ENCODE measurements around the gene MTUS2. TPM values are rescaled to one million over a fixed set of nuclear protein-coding genes. Genes with fewer than 3 reads are reported as not detected.

Gene MTUS2
- total RNA-seq, 6 donors from 2014 or later, result 0.11 to 1.6 (median 0.20) TPM; not detected in 1

DNA sequence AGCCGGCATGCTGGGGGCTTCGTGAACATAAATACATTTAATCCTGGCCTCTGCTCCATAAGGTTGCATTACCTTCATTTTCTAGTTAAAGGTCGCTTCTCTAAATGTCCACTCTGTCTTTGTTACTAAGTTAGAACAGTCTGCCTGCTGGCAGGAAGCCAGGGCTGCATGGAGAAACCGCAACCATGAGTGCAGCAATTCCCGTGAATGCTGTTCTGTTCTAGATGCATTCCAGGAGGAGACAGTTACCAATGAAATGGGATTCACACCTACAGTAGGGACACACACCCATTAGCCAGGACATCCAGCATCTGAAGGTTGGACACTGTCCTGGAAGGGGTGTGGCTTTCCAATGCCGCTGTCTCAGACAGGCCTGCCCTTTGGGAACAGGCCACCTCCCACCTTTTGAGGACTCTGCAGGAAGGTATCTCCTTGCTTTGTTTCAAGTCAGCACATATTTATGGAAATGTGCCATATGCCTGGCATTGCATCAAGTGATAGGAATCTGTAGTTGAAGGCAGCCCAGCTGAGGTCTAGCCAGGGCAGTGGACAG, 645.7 kb downstream of the MTUS2 start:
- no peak overlapping the region for H3K4me3 ChIP-seq
- no peaks in the 10 kb centered on the region for H3K36me3 ChIP-seq
- ATAC-seq (ENCODE audit: low FRiP score in 2 of 2) (no peak), DNase-seq (no peak)
- no peak overlapping the region for H3K27ac ChIP-seq
- no peaks in the 10 kb centered on the region for H3K4me1 ChIP-seq
- no peaks in the 10 kb centered on the region for H3K9me3 ChIP-seq
- TF ChIP-seq EP300 (IDR thresholded peaks at IDR 0.05) (no peak), POLR2AphosphoS5 (IDR thresholded peaks at IDR 0.05) (no peak), POLR2A (IDR thresholded peaks at IDR 0.05) (no peak)
- TF ChIP-seq, protein P1, sequence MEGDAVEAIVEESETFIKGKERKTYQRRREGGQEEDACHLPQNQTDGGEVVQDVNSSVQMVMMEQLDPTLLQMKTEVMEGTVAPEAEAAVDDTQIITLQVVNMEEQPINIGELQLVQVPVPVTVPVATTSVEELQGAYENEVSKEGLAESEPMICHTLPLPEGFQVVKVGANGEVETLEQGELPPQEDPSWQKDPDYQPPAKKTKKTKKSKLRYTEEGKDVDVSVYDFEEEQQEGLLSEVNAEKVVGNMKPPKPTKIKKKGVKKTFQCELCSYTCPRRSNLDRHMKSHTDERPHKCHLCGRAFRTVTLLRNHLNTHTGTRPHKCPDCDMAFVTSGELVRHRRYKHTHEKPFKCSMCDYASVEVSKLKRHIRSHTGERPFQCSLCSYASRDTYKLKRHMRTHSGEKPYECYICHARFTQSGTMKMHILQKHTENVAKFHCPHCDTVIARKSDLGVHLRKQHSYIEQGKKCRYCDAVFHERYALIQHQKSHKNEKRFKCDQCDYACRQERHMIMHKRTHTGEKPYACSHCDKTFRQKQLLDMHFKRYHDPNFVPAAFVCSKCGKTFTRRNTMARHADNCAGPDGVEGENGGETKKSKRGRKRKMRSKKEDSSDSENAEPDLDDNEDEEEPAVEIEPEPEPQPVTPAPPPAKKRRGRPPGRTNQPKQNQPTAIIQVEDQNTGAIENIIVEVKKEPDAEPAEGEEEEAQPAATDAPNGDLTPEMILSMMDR (IDR thresholded peaks at IDR 0.05), result no peak
- 52 to 64% methylated on average over 6 of the region's 6 CpGs for WGBS, 2 donors
- H3K27me3 ChIP-seq, result no peaks in the 10 kb centered on the region

DNA sequence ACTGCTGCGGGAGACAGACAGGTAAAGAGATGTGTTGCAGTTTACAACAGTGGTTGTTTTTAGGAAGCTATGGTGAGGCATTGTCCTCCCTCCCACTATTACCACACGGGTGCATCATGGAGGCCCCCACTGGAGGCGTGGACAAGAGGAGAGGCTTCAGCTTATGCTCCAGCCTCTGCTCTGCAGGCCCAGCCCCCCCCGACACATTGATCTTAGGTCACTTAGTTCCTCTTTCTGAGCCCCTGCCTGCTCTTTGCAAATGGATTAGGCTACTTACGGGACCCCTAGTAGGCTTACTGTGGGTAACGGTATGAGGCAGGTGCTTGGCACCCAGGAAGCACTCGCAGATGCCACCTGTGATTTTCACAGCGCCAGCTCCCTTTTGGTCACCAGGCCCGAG, 651.4 kb downstream of the MTUS2 start:
- Histone ChIP-seq H3K27ac (no peak overlapping the region), H3K4me3 (no peak overlapping the region), H3K36me3 (no peaks in the 10 kb centered on the region), H3K27me3 (no peaks in the 10 kb centered on the region), H3K9me3 (no peaks in the 10 kb centered on the region), H3K4me1 (no peaks in the 10 kb centered on the region)
- TF ChIP-seq POLR2AphosphoS5 (IDR thresholded peaks at IDR 0.05) (no peak), POLR2A (IDR thresholded peaks at IDR 0.05) (no peak), EP300 (IDR thresholded peaks at IDR 0.05) (no peak)
- TF ChIP-seq, protein P1 (IDR thresholded peaks at IDR 0.05), result no peak
- peak in 1 of 2 donors; percentile 41 for ATAC-seq (ENCODE audit: low FRiP score in 2 of 2)
- DNase-seq, result no peak
- 81 to 85% methylated on average over 8 to 9 of the region's 9 CpGs for whole genome bisulfite sequencing, 2 donors

DNA sequence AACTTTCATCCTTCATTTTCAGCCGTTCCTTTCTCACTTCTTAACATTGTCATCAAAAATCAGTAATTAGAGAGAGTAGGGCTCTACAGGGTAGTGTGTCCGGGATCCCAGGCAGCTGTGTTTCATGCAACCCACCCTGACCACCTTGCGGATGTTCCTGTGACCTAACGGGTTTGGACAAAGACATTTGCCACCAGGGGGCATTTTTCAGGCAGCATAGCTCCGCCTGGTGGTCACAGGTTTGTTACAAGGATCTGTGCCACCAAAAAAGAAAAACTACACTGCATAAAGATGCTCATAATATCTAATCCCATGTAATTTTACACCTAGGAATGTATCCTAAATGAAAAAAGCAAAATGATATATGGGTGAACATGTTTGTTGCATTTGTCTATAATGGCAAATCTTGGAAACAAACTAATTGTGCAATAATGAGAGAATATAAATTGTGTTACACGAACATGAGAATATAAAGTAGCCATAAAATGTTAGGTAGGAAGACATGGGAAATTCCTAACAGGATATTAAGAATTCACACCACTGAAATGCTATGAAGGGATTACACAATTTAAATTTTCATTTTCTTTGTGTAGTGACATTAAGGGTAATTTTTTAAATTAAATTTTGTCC, 652.3 kb downstream of the MTUS2 start:
- DNase-seq, result no peak
- peak in 1 of 2 donors; percentile 67 for ATAC-seq (ENCODE audit: low FRiP score in 2 of 2)
- Histone ChIP-seq H3K27me3 (no peaks in the 10 kb centered on the region), H3K27ac (no peak overlapping the region), H3K4me3 (no peak overlapping the region), H3K9me3 (no peaks in the 10 kb centered on the region), H3K36me3 (no peaks in the 10 kb centered on the region), H3K4me1 (no peaks in the 10 kb centered on the region)
- WGBS, 2 donors, result 49 to 51% methylated on average over 6 of the region's 6 CpGs
- no peak for TF ChIP-seq EP300 (IDR thresholded peaks at IDR 0.05)
- TF ChIP-seq, protein P1 (IDR thresholded peaks at IDR 0.05), result peak; percentile 25 to 62 (median 43)

DNA sequence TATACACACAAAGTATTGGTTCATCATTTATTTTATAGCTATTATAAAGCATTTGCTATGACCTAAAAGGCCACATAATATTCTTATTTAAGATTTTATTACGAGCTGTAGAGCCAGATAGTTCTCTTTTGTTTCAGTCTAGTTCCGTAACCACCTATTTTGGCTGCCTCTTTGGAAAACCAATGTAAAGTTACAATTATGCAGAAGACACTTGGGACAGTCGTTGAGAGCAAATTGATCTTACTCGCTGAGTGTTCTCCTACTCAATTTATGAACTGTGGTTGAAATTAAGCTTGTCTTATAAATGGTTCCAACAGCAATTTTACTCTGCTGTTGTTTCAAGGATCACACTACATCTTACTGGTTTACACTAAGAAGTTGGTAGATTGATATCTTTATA, 653.0 kb downstream of the MTUS2 start:
- DNase-seq, result no peak
- no peaks in the 10 kb centered on the region for H3K27me3 ChIP-seq
- WGBS, 2 donors, result 77 to 83% methylated on average over 4 of the region's 4 CpGs
- H3K4me3 ChIP-seq, result no peak overlapping the region
- H3K9me3 ChIP-seq, result no peaks in the 10 kb centered on the region
- H3K27ac ChIP-seq, result no peak overlapping the region
- ATAC-seq (ENCODE audit: low FRiP score in 2 of 2), result no peak
- H3K36me3 ChIP-seq, result no peaks in the 10 kb centered on the region
- no peaks in the 10 kb centered on the region for H3K4me1 ChIP-seq
- TF ChIP-seq, protein P1 (IDR thresholded peaks at IDR 0.05), result no peak
- TF ChIP-seq EP300 (IDR thresholded peaks at IDR 0.05), result no peak
- TF ChIP-seq POLR2AphosphoS5 (IDR thresholded peaks at IDR 0.05), result no peak

DNA sequence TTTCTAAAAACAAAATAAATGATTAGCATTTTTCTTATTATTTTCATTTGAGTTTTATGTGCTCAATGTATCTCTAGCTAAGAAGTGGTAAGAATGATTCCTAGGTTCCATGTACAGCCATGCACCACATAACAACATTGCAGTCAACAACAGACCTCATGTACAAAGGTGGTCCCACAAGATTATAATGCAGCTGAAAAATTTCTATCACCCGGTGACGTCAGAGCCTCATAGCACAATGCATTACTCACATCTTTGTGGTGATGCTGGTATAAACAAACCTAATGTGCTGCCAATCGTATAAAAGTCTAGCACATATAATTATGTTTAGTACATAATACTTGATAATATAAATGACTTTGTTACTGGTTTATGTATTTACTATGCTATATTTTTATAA, 654.9 kb downstream of the MTUS2 start:
- WGBS, 2 donors, result 77 to 79% methylated on average over 3 of the region's 3 CpGs
- H3K27ac ChIP-seq, result no peak overlapping the region
- H3K27me3 ChIP-seq, result no peaks in the 10 kb centered on the region
- H3K9me3 ChIP-seq, result no peaks in the 10 kb centered on the region
- DNase-seq (no peak), ATAC-seq (ENCODE audit: low FRiP score in 2 of 2) (no peak)
- H3K36me3 ChIP-seq, result no peaks in the 10 kb centered on the region
- H3K4me1 ChIP-seq, result no peaks in the 10 kb centered on the region
- no peak overlapping the region for H3K4me3 ChIP-seq
- TF ChIP-seq EP300 (IDR thresholded peaks at IDR 0.05), result no peak
- TF ChIP-seq, protein P1 (IDR thresholded peaks at IDR 0.05), result no peak
- TF ChIP-seq POLR2AphosphoS5 (IDR thresholded peaks at IDR 0.05), result no peak
- TF ChIP-seq POLR2A (IDR thresholded peaks at IDR 0.05), result no peak
